Adipocyte (in vitro differentiated cells): ENCODE results near the gene DNAJB2.
A peak's percentile ranks its signal among the peaks of the same experiment; 100 is the strongest.
"Not testable (repeated sequence)": the region's sequence is repeated elsewhere in the genome, so short reads cannot be mapped to it uniquely, and the experiment has no call there.

Source experiments
- DNase-seq: peaks from one replicate; pipeline ENCODE4 v3.0.0-alpha.2; 2015; ENCODE audit warnings: low read depth
- H3K27me3 ChIP-seq: replicated peaks from 2 replicates; pipeline ENCODE4 v1.7.0; 2013; ENCODE audit warnings: mild to moderate bottlenecking, low read length, moderate library complexity; ENCODE audit not compliant: control insufficient read depth, insufficient read depth
- H3K36me3 ChIP-seq: 2 replicates; pipeline ENCODE4 v1.7.0; 2013; ENCODE audit warnings: low read length, mild to moderate bottlenecking, moderate library complexity; ENCODE audit not compliant: control insufficient read depth, insufficient read depth, severe bottlenecking
- H3K4me1 ChIP-seq: 2 replicates; pipeline ENCODE4 v1.7.0; 2013; ENCODE audit warnings: mild to moderate bottlenecking, low read length, moderate library complexity; ENCODE audit not compliant: control insufficient read depth, insufficient read depth
- H3K4me3 ChIP-seq: 2 replicates; pipeline ENCODE4 v1.7.0; 2013; ENCODE audit warnings: mild to moderate bottlenecking, low read length, moderate library complexity
- H3K9ac ChIP-seq: 2 replicates; pipeline ENCODE4 v1.7.0; 2013; ENCODE audit warnings: mild to moderate bottlenecking, low read length, moderate library complexity
- H3K9me3 ChIP-seq: 2 replicates; pipeline ENCODE4 v1.7.0; 2013; ENCODE audit warnings: mild to moderate bottlenecking, low read length, moderate library complexity; ENCODE audit not compliant: control insufficient read depth

Gene DNAJB2

DNA sequence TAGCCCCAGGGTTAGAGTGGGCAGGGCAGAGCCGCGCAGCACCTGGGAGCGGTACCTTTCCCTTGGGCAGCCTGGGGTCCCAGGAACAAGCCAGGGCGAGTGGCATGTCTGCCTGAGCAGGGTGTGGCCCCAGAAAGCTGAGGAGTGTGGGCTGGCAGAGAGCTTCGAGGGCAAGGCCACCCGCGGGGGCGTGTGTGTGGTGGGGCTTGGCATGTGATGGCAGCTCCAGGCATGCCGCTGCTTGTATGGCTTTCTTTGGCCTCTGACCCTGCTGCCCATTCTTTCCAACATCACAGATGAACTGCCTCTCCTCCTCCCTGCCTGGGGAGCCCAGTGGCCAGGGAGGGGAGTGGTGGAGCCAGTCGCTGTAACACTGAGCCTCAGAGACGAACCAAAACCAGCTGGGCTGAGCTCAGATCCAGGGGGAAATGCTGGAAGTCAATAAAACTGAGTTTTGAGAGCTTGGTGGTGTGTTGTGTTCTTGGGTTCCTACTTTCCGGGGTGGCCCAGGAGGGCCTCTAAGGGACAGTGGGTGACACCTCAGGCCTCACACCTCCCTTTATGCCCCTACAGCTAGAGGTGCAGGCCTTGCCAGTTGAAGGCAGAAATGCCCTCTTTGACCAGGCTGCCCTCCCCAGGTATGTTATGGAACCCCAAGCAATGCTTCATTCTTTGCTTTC lies 7.4 kb downstream of the DNAJB2 start:
- no peaks in the 10 kb centered on the region for H3K9me3 ChIP-seq
- DNase-seq: peak; percentile 41
- H3K4me3 ChIP-seq: no peak overlapping the region
- H3K4me1 ChIP-seq: peaks cover 27% of the 10 kb centered on the region
- H3K36me3 ChIP-seq: peaks cover 32% of the 10 kb centered on the region
- no peaks in the 10 kb centered on the region for H3K27me3 ChIP-seq
- peak overlapping the region; percentile 51 for H3K9ac ChIP-seq

DNA sequence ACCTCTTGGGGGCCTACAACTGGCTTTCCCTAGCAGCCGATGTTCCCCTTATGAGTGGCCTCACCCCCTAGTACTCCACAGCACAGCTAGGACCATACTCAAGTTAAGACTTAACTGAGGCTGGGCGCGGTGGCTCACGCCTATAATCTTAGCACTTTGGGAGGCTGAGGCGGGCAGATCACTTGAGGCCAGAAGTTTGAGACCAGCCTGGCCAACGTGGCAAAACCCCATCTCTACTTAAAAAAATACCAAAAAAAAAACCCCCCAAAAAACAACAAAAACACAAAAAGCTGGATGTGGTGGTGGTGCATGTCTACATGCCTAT lies 7.9 kb downstream of the DNAJB2 start:
- peak overlapping the region; percentile 51 for H3K9ac ChIP-seq
- H3K4me1 ChIP-seq: peaks cover 27% of the 10 kb centered on the region
- H3K27me3 ChIP-seq, H3K4me3 ChIP-seq, DNase-seq, H3K9me3 ChIP-seq: not testable (repeated sequence)
- peaks cover 27% of the 10 kb centered on the region for H3K36me3 ChIP-seq

DNA sequence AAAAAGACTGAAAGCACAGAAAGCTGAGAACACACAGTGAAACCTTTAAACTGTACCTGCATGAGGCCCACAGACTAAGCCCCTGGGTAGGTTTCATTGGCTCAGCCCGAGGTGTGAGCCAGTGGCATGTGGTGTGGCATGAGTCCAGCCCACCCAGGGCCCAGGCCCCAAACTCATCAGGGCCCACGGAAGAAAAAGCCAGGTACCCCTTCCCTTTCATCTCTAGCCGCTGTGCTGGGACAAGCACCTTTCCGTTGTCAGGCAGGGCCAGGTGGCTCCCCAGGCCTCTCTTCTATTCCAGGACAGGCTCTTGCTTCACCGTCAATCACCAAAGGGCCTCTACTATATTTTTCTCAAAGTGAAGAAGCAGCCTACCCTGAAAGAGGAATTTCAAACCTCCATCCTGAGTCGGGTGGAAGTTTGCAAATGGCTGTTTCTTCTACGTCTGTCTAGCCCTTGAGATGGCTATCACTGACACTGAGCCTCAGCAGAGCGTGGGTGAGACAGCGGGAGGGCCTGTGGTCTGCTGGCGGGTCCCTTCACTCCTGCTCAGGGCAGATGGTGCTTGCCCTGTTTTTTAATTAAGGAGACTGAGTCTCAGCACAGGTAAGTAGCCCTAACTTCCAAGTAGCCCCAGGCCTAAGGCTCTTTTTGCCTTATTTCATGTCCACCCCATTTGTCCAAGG lies 8.6 kb downstream of the DNAJB2 start:
- peaks cover 21% of the 10 kb centered on the region for H3K36me3 ChIP-seq
- no peak overlapping the region for H3K9ac ChIP-seq
- H3K9me3 ChIP-seq: no peaks in the 10 kb centered on the region
- no peak for DNase-seq
- H3K4me3 ChIP-seq: no peak overlapping the region
- no peaks in the 10 kb centered on the region for H3K27me3 ChIP-seq
- H3K4me1 ChIP-seq: peaks cover 27% of the 10 kb centered on the region

DNA sequence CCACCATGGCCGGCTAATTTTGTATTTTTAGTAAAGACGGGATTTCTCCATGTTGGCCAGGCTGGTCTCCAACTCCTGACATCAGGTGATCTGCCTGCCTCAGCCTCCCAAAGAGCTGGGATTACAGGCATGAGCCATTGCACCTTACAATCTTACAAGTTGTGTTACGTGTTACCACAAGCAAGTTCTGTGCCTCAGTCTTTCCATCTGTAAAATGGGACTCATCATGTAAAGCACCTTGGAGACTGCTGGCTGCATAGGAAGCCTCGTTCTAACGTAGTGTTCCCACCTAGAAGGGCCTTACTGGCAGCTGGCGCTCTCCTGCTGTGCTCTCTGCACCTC lies 10.0 kb downstream of the DNAJB2 start:
- Histone ChIP-seq H3K9me3 (no peaks in the 10 kb centered on the region), H3K4me1 (peaks cover 33% of the 10 kb centered on the region), H3K27me3 (no peaks in the 10 kb centered on the region), H3K9ac (peak overlapping the region; percentile 73), H3K36me3 (peaks cover 8% of the 10 kb centered on the region), H3K4me3 (peak overlapping the region; percentile 48)
- DNase-seq: no peak

DNA sequence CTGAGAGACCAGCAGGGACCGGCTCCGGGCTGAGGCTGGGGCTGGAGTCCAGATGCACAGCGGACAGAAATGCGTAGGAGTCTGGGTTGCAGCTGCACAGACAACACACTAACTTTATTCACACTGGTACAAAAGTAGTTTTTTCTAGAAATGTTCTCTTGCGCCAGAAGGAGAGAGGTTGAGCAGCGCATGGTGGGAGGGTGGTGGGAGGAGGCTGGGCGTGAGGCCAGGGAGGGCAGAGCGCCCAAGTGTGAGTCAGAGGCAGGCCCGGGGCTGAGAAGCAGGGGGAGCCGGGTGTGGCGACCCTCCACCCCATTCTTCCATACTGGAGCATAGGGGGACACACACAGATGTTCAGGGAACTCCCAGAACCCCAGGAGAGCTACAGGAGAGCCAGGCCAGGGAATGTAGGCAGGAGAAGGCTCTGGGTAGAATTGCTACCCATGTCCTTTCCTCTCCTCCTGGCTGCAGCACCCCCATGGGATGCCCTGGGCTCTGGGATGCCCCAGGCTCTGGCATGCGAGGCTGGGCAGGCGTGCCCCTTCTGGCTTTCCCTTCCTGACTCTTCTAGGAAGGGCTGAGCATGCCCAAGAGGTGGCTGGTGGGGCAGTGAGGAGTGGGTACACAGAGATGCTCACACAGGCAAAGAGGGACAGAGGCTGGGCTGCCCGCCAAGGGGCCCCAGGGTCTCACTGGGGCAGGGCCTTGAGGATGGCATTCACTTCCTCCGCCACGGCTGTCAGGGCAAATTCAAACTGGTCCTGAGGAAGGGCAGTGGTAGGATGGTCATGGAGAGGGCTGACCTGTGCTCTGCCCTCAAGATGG lies 10.6 kb downstream of the DNAJB2 start:
- H3K9ac ChIP-seq: peak overlapping the region; percentile 73
- peak; percentile 94 for DNase-seq
- no peaks in the 10 kb centered on the region for H3K27me3 ChIP-seq
- peaks cover 3% of the 10 kb centered on the region for H3K36me3 ChIP-seq
- no peaks in the 10 kb centered on the region for H3K9me3 ChIP-seq
- H3K4me3 ChIP-seq: peak overlapping the region; percentile 48
- H3K4me1 ChIP-seq: peaks cover 37% of the 10 kb centered on the region

DNA sequence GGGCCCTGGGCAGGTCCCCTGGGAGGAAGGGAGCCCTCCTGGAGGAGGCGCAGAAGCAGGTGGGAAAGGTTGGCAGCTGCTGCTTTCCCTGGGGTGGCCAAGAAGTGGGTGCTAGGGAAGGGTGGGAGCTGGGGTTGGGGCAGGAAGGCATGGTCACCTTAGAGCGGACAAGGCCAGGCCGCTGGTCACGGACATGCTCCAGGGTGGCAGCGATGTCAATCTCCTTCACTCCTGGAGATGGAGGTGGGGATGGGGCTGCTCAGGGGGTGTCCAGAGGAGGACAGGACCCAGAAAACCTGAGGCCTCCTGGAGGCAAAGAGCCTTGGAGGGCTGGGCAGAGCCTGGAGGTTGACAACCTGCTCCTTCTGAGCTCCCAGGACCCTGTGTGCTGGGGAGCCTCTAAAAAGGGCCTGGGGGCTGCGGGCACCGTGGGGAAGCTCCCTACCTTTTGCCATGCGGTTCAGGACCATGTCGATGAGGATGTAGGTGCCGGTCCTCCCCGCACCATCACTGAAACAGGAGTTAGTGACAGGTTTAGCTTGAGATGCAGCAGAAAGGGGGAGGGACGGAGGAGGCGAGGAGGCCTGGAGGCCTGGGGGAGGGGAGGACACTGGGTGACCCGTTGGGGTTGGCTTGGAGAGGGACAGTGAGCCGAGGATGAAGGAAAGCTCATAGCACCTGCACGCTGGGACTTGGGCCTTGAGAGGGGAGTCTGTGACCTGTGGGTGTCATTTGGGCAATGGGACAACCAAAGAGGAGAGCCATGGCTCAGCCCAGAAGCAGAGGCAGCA lies 11.4 kb downstream of the DNAJB2 start:
- DNase-seq: no peak
- Histone ChIP-seq H3K4me1 (peaks cover 39% of the 10 kb centered on the region), H3K9me3 (no peaks in the 10 kb centered on the region), H3K9ac (no peak overlapping the region), H3K36me3 (no peaks in the 10 kb centered on the region), H3K4me3 (no peak overlapping the region), H3K27me3 (no peaks in the 10 kb centered on the region)

DNA sequence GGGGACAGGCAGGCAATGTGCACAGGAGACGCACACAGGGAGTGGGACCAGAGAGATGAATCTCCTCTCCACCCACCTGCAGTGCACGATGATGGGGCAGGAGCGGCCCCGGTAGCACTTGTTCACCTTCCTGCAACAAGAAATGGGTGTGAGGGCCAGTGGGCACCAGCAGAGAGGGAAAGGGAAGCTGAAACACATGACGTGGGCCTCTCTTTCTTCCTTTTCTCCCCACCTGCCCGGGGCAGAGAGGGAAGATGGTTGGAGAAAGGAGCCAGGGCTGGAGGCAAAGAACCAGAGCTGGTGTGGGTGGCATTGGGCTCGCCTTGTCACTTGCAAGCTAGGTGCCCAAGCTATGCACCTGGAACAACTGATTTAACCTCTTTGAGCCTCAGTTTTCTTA lies 12.2 kb downstream of the DNAJB2 start:
- no peak for DNase-seq
- no peaks in the 10 kb centered on the region for H3K27me3 ChIP-seq
- H3K9me3 ChIP-seq: no peaks in the 10 kb centered on the region
- H3K9ac ChIP-seq: no peak overlapping the region
- H3K4me3 ChIP-seq: no peak overlapping the region
- H3K4me1 ChIP-seq: peaks cover 34% of the 10 kb centered on the region
- no peaks in the 10 kb centered on the region for H3K36me3 ChIP-seq

DNA sequence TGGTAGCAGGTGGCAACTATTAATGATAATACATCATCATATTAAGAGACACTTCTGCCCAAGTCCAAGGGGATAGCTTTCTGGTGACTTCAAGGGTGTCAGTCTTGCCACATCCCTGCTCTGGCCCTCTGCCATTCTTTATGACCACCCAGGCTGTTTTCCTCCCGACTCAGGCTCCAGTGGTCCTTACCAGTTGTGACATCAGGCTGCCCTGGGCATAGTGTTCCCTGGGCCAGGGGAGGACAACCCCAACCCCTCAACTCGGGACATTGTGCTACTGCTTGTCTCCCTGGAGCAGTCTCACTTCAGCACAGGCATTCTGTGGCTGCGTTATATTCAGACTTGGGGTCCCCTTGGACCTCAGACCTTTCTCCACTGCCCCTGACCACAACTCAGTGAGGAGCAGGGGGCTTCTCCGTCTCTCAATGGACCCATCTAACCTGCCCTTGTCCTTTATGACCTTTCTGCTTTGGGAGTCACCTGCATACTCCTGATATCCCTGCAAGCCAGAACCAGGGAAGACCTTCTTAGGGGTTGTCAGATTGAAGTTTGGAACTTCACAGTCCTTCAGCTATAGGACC lies 12.8 kb downstream of the DNAJB2 start:
- no peak for DNase-seq
- H3K9ac ChIP-seq: no peak overlapping the region

DNA sequence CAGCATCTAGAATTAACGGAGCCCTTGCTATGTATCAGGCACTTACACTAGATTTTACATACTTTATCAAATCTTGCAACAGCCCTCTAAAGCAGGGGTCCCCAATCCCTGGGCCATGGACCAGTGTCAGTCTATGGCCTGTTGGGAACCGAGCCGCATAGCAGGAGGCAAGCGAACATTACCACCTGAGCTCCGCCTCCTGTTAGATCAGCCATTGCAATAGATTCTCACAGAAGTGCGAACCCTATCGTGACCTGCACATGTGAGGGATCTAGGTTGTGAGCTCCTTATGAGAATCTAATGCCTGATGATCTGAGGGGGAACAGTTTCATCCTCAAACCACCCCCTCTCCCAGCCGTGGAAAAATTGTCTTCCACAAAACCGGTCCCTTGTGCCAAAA lies 13.4 kb downstream of the DNAJB2 start:
- Histone ChIP-seq H3K4me3 (no peak overlapping the region), H3K9me3 (no peaks in the 10 kb centered on the region), H3K4me1 (peaks cover 27% of the 10 kb centered on the region), H3K27me3 (no peaks in the 10 kb centered on the region), H3K36me3 (no peaks in the 10 kb centered on the region), H3K9ac (no peak overlapping the region)
- no peak for DNase-seq

More for the DNA sequence above, 12.8 kb downstream of the DNAJB2 start:
- Histone ChIP-seq H3K4me1 (peaks cover 28% of the 10 kb centered on the region), H3K4me3 (no peak overlapping the region), H3K27me3 (no peaks in the 10 kb centered on the region), H3K9me3 (no peaks in the 10 kb centered on the region), H3K36me3 (no peaks in the 10 kb centered on the region)

DNA sequence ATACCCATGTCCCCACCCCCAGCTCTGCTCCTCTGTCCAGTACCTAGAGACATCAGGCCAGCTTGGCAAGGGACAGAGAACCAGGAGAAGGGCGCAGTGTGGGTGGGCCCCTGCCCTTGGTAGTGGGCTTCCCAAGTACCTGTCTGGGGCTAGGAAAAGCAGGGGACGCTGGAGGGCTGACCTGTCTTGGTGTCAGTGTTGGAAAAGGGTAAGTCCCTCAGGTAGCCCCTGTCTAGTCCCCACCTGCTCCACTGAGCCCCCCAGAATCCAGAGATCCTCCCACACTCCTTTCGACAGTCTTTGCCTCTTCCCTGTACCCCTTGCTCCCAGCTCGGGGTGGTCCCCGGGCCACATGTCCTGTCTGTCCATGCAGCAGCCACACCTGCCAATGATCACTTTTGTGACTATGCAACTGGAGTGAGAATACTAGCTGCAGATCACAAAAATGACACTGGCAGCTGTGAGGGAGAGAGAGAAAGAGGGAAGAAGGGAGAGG lies 14.6 kb downstream of the DNAJB2 start:
- Histone ChIP-seq H3K4me1 (peaks cover 27% of the 10 kb centered on the region), H3K27me3 (no peaks in the 10 kb centered on the region), H3K9me3 (no peaks in the 10 kb centered on the region), H3K36me3 (no peaks in the 10 kb centered on the region), H3K4me3 (no peak overlapping the region), H3K9ac (peak overlapping the region; percentile 81)
- no peak for DNase-seq
